ACC112 (cell line): ENCODE data around the gene PRKCD.

Source experiments
- H2AFZ ChIP-seq: fragments of 200-600 bp; sonication (generic); one replicate; pipeline ENCODE4 v1.6.0; 2017; ENCODE audit warnings: antibody characterized with exemption, low read length; ENCODE audit not compliant: unreplicated experiment
- H3K27ac ChIP-seq: fragments of 200-600 bp; sonication (generic); 2 replicates; pipeline ENCODE4 v1.5.1; 2014; ENCODE audit warnings: low read depth, mild to moderate bottlenecking, antibody characterized with exemption, low read length, moderate library complexity
- H3K27me3 ChIP-seq: fragments of 200-600 bp; sonication (generic); 2 replicates; pipeline ENCODE4 v1.6.1; 2014; ENCODE audit warnings: mild to moderate bottlenecking, antibody characterized with exemption, low read length, moderate library complexity, mixed read lengths; ENCODE audit not compliant: insufficient read depth
- H3K36me3 ChIP-seq: fragments of 200-600 bp; sonication (generic); 2 replicates; pipeline ENCODE4 v1.6.1; 2016; ENCODE audit warnings: mild to moderate bottlenecking, antibody characterized with exemption, low read length, moderate library complexity, mixed read lengths; ENCODE audit not compliant: insufficient read depth
- H3K4me1 ChIP-seq: fragments of 200-600 bp; sonication (generic); one replicate; pipeline ENCODE4 v1.6.1; 2016; ENCODE audit warnings: low read length, mixed read lengths; ENCODE audit not compliant: insufficient read depth, unreplicated experiment, control insufficient read depth
- H3K4me3 ChIP-seq: fragments of 200-600 bp; sonication (generic); 2 replicates; pipeline ENCODE4 v1.5.1; 2014; ENCODE audit warnings: mild to moderate bottlenecking, low read depth, low read length
- H3K79me2 ChIP-seq: fragments of 200-600 bp; sonication (generic); one replicate; pipeline ENCODE4 v1.6.0; 2016; ENCODE audit warnings: low read length; ENCODE audit not compliant: control insufficient read depth, unreplicated experiment, insufficient read depth

PRKCD gene

DNA sequence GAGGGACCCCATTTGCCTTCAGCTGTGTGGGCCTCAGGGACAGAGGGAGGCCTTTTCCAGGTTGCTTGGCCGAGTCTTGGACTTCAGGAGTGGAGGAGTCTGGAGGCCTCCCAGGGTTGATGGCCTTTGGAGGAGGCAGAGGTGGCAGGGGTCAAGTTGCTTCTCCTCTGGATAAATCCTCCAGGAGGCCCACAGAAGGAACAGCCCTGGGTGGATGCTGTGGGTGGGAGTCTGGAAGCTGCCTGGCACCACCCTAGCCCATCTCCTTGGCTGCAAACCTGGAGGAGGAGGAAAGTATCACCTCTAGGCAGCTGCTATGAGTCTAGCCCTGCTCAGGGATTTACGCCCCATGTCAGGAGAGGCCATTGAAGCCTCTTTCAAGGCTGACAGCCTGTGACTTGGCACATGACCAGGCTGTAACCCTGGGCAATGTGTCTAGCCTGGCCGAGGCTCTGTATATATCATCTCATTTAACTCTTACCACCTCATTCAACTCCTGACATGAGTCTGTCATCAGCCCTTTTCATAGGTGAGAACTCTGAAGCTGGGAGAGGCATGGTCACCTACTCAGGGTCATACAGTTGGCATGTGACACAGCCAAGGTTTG, 2.9 kb upstream of the PRKCD start:
- Histone ChIP-seq H3K36me3 (no peaks in the 10 kb centered on the region), H3K4me1 (peaks cover 22% of the 10 kb centered on the region), H3K79me2 (peaks cover 9% of the 10 kb centered on the region), H3K27ac (no peak overlapping the region), H2AFZ (no peak overlapping the region), H3K4me3 (no peak overlapping the region), H3K27me3 (peaks cover 7% of the 10 kb centered on the region; the same call in 1 of the 2 replicates)

DNA sequence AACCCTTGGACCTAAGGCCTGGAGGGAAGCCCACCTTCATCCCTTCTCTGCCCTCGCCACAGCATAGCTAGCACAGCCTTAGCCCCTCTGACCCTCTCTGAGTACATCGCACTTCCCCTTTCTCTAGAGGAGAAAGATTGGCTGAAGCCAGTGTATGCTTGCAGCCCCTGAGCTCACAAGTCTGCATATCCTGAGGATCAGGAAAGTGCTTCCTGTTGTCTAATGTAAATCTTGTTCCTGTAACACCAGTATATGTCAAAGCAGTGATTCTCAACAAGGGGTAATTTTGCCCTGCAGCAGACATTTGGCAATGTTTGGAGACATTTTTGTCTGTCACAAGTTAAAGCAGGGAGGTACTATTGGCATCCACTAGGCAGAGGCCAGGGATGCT, 2.2 kb upstream of the PRKCD start:
- no peaks in the 10 kb centered on the region for H3K36me3 ChIP-seq
- H2AFZ ChIP-seq = no peak overlapping the region
- H3K4me1 ChIP-seq = peaks cover 23% of the 10 kb centered on the region
- no peak overlapping the region for H3K4me3 ChIP-seq
- H3K79me2 ChIP-seq = peaks cover 9% of the 10 kb centered on the region
- H3K27ac ChIP-seq = no peak overlapping the region
- H3K27me3 ChIP-seq = peaks cover 7% of the 10 kb centered on the region; the same call in 1 of the 2 replicates

DNA sequence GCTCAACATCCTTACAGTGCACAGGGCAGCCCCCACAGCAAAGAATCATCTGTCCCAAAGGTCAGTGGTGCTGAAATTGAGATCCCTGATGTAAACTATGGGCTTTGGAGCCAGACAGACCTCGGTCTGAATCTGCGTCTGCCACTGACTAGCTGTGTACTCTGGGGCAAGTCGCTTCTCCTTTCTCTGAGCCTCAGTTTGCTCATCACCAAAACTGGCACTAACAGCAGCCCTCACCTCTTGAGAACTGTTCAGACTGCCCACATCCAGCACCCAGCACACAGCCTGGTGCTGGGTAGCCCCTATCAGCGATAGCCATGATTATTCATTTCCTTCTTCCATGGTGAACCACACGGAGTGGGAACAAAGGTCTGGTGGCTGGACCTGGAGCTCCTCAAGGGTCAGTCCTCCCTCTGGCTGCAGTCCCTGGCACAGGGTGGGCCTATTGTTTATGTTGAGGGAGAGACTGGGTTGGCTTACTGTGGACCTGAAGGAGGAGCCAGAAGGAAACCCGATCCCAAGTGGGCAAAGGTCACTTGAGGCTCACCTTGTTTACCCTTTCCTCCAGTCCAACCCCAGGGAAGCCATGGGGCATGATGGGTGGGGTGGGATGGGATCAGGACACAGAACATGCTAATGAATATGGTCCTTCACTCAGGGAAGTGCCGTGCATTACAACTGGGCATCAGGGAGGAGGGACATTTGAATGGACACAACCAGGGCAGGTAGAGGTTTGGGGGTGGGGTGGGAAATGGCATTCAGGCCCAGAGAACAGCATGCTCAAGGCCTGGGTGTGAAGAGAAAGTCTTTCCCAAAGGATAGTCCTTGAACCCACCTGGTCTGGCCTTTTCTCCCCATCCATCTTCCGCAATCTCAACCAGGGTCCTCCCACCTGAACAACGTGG, 1.6 kb upstream of the PRKCD start:
- Histone ChIP-seq H3K79me2 (peaks cover 14% of the 10 kb centered on the region), H2AFZ (no peak overlapping the region), H3K27me3 (peaks cover 7% of the 10 kb centered on the region; the same call in 1 of the 2 replicates), H3K27ac (no peak overlapping the region), H3K4me1 (peaks cover 23% of the 10 kb centered on the region), H3K4me3 (peak overlapping the region; percentile 98; the same call in 1 of the 2 replicates), H3K36me3 (no peaks in the 10 kb centered on the region)

- Histone ChIP-seq H2AFZ (no peak overlapping the region), H3K79me2 (peaks cover 14% of the 10 kb centered on the region), H3K4me1 (peaks cover 23% of the 10 kb centered on the region), H3K27me3 (peaks cover 7% of the 10 kb centered on the region; the same call in 1 of the 2 replicates), H3K4me3 (peak overlapping the region; percentile 98), H3K36me3 (no peaks in the 10 kb centered on the region), H3K27ac (no peak overlapping the region)
Observed at GRCh38 chr3:53160061-53160659, 849 bp upstream of the PRKCD start.

DNA sequence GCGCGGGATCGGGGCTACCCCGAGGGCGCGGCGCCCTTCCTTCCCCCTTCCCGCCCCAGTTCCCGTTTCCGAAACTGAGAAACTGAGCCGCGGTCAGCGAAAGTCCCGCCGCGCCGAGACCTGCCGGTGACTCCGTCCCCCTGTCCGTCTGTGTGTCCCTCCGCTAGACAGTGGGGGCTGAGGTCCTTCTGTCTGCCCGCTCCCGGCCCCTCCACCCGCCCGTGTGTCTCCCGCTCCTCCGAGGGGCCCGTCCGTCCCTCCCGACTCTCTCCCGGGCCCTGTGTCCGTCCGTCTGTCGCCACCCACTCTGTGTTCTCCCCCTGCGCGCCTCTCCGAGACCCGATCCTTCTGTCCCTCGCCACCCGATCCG, 426 bp downstream of the PRKCD start:
- Histone ChIP-seq H2AFZ (peak overlapping the region; percentile 89), H3K4me3 (peak overlapping the region; percentile 98), H3K4me1 (peaks cover 26% of the 10 kb centered on the region), H3K27ac (no peak overlapping the region; the same call in 1 of the 2 replicates), H3K79me2 (peaks cover 14% of the 10 kb centered on the region), H3K27me3 (peaks cover 7% of the 10 kb centered on the region; the same call in 1 of the 2 replicates), H3K36me3 (no peaks in the 10 kb centered on the region)

DNA sequence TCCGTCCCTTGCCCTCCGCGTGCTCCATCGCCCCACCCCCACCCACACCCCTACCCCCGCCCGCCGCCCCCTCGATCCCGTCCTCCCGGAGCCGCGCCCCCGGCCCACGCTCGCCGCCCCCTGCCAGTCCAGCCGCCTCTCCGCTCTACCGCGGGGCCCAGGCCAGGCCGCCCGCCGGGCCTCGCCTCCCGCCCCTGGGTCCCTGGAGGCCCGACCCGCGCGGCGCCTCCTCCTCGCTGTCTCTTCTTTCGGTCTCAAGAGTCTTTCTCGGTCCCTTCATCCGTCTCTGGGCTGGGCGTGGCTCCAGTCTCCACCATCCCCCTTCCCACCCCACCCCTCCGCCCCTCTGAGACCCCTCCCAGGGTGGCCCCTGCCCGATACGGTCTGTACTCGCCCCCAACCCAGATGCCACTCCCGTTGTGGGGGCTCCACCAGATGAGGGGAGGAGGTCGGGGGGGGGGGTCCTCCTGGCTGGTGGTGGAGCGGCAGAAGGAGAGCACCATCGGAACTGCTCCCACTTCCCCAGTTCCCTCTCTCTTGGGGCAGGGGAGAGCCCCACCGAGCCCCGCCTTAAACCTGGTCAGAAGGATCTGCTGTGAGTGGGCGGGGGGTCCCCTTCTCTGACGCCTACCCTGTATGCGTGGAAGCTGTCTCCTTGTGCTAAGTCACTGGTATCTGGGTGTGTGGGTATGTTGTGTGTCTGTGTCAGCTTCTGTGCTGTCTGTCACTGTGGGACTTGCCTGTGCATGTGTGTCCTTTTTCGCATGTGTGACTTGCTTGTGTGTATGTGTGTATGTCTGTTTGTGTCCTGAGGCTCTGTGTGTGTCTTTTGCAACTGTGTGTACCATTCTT, 1.0 kb downstream of the PRKCD start:
- Histone ChIP-seq H3K36me3 (no peaks in the 10 kb centered on the region), H3K4me1 (peaks cover 32% of the 10 kb centered on the region), H2AFZ (no peak overlapping the region), H3K79me2 (peaks cover 14% of the 10 kb centered on the region), H3K4me3 (peak overlapping the region; percentile 98), H3K27ac (no peak overlapping the region), H3K27me3 (peaks cover 3% of the 10 kb centered on the region; the same call in 1 of the 2 replicates)

- no peaks in the 10 kb centered on the region for H3K36me3 ChIP-seq
- H2AFZ ChIP-seq = no peak overlapping the region
- H3K4me3 ChIP-seq = peak overlapping the region; percentile 98
- H3K4me1 ChIP-seq = peaks cover 36% of the 10 kb centered on the region
- H3K27ac ChIP-seq = no peak overlapping the region
- no peaks in the 10 kb centered on the region for H3K27me3 ChIP-seq
- H3K79me2 ChIP-seq = peaks cover 18% of the 10 kb centered on the region
Observed at GRCh38 chr3:53162672-53163443, 1.8 kb downstream of the PRKCD start.

GRCh38 chr3:53163444-53164387, 2.7 kb downstream of the PRKCD start:
- Histone ChIP-seq H3K4me3 (no peak overlapping the region; the same call in 1 of the 2 replicates), H2AFZ (no peak overlapping the region), H3K36me3 (no peaks in the 10 kb centered on the region), H3K4me1 (peaks cover 36% of the 10 kb centered on the region), H3K27ac (no peak overlapping the region), H3K27me3 (no peaks in the 10 kb centered on the region), H3K79me2 (peaks cover 18% of the 10 kb centered on the region)

DNA sequence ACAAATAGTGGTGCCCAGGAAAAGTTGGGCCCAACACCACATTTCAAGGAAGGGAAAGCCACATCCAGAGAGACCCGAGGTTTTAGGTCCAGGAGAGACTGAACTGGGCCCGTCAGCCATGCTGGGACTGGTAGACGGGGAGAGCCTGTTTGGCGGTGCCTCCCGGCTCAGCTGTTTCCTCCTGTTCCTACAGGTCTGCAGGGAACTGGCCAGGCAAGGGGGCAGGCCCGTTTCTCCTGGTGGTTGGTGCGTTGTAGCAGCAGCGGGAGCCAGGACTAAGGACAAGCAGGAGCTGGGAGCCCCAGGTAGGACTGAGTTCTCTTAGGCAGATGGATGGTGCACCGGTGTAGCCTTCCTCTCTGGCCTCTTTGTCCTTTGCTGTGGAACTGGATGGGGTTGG, 3.9 kb downstream of the PRKCD start:
- Histone ChIP-seq H3K27me3 (no peaks in the 10 kb centered on the region), H3K4me1 (peaks cover 26% of the 10 kb centered on the region), H3K36me3 (no peaks in the 10 kb centered on the region), H2AFZ (no peak overlapping the region), H3K79me2 (peaks cover 18% of the 10 kb centered on the region), H3K27ac (no peak overlapping the region), H3K4me3 (no peak overlapping the region)
